HG03342 (cell line): Measurements from ENCODE around the gene UIMC1.
A peak's percentile ranks its signal among the peaks of the same experiment; 100 is the strongest.

ENCODE experiments used
- ATAC-seq: cut with Tn5 transposase; IDR thresholded peaks from one replicate; pipeline ENCODE4 v1.9.1; 2021; ENCODE audit warnings: mild to moderate bottlenecking, moderate library complexity; ENCODE audit not compliant: unreplicated experiment

UIMC1 gene

DNA sequence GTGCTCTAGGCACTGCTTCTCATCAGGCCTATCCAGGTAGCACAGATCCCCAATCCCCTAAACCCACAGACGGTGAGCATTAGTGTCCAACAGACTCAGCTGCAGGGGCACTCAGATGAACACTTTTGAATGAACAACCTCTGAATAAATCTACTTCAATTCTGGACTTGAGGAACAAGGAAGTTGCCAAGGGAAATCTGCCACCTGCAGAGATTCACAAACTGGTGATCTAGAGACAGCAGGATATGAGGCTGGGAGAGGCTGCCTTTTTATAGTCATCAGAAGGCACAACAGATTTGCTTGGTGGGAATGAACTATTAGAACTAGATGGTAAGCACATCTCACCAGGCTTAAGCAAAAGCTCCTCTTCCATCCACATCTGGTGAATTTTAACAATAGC lies 100.5 kb downstream of the UIMC1 start:
- ATAC-seq: no peak

DNA sequence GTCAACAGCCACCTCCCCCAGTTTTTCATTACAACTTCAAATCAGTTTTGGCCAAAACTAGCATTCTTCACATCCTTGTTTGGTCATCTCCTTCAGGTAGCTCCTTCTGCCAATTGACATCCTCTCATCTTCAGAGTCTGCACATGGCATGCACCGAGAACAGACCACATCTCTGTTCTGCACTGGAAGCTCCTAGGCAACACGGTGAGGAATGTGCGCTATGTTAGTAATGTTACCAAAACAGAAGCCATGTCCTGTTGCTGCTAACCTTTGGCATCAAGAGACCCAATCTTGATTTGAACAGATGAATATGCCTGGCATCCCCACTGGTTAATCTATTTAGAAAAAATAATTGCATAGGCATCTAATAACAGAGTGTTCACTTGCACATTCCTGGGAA lies 102.3 kb downstream of the UIMC1 start:
- ATAC-seq: no peak

DNA sequence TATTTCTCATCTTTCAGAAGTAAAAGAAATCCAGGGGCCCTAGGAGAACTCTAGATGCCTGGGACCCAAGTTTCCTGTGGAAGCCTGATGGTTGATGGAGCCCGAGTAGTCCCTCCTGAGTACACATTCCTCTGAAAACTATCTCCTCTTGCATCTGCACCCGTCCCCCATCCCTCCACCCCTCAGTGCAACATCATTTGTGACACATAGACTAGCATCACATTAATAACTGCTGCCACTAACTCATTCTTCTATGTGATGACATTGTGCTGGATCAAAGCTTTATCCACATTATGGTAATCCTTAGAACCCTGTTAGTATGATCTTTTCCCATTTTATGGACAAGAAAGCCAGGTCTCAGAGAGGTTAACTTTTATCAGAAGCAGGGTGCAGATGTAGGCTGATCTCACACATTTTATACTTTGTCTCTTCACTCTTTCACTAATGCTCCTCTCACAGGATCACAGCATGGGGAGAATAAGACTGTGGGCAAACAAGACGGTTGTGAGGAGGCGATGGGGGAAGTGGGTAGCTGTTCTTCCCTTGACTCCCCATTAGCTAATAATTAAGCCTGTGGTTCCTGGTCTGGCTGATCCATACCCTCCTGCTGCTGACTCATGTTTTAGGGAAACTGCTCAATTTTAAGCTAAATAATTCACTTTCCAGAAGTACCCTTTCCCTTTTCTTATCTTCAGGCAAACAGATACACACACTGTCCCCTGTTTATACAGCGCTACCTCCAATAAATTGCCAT lies 103.5 kb downstream of the UIMC1 start:
- no peak for ATAC-seq

DNA sequence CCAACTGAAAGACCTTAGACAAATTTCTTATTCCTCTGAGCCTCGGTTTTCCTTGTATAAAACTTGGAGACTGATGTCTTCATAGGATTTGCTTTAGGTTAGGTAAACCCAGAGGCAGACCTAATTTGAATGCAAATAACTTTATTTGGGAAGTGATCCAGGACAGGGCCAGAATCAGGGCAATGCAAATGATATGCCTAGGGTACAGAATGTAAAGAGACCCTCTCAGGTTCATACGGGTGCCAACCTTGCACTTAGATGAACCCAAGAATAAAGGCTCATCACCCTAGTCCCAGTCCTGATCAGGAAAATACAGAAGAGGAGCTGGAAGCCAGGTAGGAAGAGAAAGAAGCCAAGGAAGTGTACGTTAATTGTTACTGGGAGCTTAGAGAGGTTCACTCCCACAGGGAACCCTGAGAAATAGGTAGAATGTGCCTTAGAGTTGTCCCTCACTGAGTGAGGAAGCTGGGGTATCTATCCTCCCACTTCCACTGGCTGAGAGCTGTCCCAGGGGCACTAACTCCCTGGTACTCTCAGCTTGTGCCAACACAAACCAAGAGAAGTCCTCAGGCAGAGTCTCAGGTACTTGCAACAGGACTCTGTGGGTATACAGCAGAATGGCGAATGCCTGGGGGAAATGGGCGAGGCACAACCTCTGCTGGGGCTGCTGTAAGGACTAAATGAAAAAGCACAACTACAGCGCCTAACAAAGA lies 104.3 kb downstream of the UIMC1 start:
- ATAC-seq: no peak

DNA sequence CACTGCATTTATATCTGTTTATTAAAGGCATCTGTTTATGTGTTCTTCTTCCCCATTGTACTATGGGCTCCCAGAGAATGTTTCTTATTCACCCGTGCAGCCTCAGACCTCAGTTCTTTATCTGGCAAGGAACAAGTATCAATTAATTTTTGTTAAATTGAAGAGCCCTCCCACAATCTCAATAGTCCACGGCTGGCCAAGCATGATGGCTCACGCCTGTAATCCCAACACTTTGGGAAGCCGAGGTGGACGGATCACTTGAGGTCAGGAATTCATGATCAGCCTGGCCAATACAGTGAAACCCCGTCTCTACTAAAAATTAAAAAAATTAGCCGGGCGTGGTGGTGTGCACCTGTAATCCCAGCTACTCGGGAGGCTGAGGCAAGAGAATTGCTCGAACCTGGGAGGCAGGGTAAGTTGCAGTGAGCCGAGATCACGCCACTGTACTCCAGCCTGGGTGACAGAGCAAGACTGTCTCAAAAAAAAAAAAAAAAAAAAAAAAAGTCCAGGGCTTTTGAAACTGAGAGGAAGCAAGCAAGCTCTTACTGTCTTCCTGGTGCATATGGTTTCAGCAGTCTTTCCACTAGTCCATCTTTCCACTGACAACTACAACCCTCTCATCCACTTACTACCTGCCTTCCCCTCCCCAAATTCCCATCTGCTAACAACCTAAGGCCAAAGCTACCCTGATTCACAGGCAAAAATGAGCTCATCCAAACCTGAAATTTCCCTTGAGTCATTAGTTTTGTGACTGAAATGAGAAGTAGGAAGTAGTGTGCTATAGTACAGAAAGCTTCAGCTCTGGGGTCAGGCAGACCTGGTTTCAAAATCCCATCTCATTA lies 105.1 kb downstream of the UIMC1 start:
- ATAC-seq: peak; percentile 79

DNA sequence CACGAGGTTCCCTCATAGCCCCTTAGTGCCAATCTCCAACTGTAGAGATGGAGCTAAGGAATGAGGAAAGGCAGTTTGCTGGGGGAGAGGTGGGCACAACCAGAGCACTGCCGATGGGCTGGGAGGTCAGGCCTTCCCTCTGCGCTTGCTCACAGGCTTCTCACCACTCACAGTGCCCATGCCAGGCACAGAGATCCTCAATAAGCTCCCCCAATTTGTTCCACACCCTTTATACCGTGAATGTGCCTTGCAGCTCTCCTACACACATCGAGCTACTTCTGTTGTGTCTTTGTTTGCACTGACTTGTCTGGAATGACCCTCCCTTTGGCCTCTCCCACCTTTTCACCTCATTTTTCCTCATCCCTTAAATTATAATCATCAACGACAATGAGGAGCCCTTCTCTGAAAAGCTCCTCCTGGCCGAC lies 105.8 kb downstream of the UIMC1 start:
- ATAC-seq: no peak

DNA sequence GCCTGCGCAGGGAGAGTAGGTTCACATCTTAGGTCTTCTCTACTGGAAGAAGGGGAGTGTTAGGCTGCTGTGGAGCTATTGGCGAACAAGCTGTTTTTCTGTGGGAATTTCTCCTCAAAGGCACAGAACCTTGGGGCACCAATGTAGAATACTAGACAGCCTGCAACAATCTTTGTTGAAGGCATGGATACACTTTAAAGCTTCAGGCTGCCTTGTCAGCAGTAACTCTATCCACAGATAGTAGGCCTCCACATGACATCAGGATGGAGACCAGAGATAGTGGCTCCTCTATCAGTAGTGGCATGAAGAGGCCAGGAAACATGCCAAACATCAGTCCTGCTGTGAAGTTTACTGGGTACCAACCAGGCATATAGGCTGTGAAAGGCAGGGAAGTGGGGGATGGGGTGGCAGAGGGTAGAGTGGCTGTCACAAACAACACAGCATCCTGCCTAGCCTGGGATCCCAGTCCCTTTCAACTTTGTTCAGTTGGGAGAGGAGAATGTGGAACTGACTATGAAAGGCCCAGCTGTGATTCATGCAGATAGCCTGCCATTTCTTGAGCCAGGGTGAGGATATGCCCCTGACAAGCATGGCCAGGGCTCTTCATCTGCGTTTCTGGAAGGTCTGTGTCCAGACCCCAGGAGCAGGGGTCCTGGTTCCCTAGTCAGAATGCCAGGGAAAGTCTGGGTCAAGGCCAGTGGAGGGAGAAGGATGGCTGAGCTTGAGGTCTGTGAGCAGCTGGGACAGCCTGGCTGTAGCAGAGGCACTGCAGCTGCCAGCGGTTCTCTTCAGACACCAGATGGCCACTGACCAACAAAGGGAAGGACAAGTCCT lies 106.4 kb downstream of the UIMC1 start:
- no peak for ATAC-seq

DNA sequence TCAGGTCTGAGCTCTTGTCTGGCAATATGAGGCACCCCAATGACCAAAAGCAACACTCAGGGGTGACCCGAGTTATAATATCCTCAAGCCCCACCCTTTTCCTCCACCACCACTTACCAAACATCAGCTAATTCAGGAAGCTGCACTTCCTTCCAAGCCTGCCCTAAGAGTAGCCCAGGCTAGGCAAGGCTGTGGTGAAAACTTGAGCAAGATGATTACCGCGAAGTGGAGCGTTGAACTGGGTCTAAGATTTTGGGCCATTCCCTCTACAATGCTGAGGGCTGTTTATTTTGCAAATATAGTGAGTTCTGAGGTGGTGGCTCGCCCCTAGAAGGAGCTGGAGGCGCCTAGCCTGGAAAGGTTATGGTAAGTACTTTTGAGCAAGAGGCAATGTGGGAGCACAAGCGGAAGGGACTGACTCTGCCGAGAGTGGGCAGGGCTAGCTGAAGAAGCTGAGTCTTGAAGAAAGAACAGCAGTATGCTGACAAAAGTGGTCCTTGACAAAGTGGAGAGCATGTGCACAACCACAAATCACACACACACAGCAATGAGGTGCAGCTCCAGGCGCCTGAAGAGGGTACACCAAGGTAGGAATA lies 107.2 kb downstream of the UIMC1 start, which contains the start of gene HK3:
Gene HK3, minus strand, starts transcription at position 51 of the 596 bp plus-strand sequence. CDS start 3,187 bp downstream, outside the sequence.
- no peak for ATAC-seq

DNA sequence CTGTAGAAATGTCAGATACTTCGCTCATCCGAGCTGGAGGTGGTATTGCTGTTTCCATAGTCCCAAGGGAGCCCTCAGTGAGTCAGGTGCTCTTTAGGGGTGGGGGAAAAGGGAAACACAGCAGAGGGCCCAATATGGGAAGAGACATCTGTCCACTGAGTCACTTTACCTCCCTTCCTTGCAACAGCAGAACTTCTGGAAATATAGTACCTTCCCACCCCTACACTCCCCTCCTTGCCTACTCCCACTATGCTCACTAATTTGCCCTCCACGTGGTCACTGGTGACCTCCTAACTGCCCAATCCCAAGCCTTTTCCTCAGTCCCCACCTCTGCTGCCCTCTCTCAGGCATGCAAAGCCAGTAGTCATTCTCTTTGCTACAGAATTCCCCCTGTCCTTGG lies 109.3 kb downstream of the UIMC1 start:
- ATAC-seq: no peak

DNA sequence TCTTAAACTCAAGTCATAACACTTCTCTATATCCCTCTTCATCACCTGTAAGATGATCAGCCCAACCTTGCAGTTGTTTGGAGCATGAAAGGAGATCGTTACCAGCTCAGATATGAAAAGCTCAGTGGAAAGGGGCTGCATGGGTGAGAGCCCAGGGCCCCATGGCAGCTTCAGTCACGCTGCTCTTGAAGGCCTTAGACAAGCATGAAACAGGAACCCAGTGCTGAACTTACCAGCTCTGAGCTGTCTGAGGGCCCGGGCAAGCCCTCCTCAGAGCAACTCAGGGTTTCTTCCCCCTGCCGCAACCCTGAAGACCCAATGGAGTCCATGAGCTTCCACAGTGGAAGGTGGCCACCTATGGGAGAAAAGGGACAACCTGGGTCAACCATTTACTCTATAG lies 110.7 kb downstream of the UIMC1 start:
- no peak for ATAC-seq

DNA sequence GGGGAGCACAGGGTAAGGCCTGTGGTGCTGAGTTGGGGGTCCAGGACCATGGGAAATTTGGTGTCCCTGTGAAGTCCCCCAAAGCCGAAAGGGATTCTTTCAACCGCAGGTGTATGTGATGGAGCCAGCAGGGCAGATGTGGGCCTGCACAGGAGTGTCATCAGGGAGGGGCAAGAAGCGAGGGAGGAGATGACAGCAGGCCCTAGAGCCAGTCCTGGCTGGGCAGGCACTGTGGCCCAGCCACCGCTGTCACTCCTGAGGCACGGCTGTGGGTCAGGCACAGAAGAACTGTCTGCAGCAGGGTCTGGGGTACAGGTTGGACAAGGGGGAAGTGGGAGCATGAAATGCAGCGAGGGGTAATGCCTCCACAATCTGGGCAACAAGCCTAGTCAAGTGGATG lies 112.3 kb downstream of the UIMC1 start:
- ATAC-seq: no peak

DNA sequence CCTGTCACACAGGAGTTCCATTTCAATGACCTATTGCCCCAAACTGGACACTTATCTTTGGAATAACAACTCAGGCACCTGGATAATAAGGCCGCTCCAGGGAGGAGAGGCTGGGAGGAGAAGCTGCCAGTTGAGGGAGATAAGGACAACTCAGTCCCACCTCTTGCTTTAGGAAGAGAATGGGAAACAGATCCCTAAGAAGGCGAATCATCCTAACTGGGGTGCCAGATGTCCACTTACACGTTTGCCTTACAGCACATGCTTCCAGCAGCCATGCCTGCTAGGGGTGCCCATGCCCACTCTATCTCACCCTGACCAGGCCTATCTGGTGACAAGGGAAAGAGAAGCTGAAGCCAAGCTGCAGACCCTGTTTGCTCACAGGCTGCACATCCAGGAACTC lies 113.9 kb downstream of the UIMC1 start:
- ATAC-seq: no peak

DNA sequence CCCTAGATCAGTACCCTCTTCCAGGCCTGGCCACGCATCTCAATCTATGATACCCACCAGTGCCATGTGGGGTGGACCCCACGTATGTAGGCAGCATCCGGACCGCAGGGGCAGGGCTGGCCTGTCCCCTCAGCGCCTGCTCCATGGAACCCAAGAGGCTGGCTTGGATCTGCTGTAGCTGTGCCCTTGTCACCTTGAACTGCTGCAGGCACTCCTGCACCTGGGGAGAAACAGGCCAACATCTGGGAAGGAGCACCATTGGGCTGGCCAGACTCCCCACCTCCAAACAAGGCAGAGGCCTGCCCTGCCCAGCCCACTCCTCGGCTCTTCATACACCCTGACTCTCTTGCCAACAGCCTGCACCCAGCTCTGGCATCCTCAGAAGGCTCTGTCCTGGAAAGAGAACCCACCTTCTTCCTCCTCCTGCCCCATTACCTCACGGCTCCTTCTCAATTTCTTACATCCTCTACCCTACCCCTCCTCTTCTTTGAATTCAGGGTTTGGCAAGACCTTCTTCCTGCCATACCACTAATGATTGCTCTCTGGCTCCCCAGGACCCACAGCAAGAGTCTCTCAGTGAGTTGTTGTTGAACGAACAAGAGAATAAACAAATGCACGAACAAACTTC lies 115.1 kb downstream of the UIMC1 start:
- no peak for ATAC-seq

DNA sequence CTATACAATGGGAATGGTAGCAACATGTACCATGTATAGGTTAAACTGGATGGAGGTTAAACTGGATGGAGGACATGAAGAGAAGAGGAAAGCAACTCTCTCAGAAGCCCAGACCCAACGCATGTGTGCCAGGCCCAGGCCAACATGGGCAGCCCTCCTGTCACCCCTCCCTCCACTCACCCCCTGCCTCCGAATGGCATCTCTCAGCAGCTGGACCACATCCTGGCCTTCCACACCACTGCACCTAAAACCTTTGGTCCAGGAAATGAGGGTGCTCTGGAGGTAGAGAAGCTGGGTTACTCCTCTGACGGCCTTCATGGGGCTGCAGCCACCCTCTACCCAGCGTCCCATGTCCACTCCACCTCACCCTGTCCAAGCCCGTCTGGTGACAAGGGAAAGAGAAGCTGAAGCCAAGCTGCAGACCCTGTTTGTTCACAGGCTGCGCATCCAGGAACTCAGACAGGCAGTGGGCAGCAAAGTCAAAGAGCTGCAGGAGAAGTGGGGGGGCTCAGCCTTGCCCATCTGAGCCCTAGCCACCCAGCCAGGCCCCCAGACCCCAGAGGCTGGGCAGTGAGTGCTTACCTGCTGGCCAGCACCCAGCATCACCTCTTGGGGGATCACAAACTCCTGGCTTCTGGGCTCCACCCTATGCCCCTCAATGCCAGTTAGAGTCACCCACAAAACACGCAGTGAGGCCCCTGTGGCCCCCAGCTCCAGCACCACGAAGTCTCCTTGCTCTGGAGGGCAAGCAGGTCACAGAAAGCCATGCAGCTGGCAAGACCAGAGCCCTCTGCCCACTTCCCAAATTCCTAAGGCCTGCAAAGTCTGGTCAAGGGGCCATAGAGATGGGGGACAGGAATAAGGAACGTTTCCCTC lies 115.9 kb downstream of the UIMC1 start:
- ATAC-seq: no peak

DNA sequence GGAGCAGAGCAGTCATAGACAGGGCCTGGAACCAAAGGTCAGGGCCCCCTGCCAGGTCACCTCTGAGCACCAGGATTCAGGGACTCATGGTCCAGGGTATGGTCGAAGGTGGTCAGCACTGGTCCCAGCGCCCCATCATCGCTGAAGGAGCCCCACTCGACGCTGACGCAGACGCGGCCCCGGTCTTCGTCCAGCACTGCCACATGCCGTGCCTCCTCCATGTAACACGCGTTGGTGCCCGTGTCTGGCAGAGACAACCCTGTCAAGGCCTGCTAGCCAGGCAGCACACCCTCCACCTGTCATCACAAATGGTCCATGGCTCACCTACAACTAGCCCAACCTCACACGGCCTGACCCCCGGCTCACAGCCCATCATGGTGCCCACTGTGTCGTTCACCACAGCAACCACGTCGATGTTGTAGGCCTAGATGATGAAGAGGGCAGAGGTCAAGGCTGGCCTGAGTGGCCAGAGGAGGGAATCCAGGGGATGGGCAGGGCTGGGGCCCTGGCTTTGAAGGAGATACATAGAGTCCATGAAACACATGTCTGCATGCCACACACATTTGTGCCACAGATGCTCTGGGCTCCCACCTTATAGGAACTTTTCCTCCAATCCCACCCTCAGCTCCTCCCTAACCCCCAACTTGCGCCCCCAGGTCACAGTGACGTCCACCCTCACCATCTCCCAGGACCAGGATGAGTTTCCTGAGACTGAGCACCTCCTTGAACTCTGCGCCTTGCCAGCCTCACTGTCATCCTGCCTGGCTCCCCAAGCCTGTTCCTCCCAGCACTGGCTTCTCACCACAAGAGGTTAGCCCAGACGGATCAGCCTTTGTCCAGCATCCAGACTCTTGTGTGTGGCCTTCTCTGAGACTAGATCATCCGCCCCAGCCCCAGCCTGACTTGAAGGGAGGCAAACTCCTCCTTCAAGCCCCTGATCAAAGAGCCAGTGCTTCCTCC lies 117.0 kb downstream of the UIMC1 start:
- ATAC-seq: no peak

DNA sequence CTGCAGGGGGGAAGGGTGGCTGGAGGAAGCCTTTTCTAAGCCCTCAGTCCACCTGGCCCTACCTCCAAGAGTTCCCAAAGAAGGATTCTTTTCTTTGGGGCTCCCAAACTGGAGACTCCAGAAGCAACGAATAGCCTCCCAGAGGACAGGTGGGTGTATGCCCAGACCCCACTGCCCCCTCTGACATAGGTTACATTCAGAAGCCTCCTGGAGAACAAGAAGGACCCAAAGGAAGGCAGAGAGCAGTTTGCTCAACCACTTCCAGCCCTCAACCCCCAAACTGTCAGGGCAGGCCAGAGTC lies 117.8 kb downstream of the UIMC1 start:
- no peak for ATAC-seq

DNA sequence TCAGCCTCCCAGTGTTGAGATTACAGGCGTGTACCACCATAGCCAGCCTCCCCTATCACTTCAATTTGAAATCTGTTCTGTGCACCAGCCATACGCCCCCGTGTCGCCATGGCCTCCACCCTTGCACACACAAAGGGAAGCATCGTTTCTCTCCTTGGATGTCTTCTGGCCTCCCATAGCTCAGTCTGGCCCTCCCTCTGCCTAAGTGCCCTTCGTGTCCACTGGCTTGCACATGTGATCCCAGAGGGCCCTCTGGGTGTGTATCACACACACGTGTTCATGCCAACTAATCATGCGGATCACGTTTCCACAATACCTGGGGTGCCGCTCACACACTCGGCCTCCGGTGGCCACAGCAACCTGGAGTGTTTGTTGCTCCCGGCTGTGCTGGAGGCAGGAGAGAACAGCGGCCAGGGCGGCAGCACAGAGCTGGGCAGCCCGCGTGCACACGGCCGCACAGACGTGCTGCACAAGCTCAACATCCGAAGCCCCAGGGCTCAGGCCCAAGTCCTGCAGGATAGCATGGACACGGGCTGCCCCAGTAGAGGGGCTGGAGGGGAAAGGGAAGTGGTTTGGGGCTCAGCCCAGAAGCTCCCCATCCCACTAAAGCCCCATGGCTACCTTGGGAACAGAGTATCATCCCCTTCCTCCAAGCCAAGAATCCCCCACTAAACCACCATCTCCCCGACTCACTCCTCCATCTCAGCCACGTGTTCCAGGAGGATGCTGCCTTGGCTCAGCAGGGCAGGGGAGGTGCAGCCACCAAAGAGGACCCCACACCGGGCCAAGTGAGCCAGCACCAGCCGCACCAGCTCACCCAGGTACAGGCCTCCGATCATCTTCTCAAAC lies 118.3 kb downstream of the UIMC1 start:
- no peak for ATAC-seq
